Activated T-helper 1 cell treated with anti-CD3 and anti-CD28 coated beads, Interleukin-2, amount 50 U/mL, for 16 hours (primary cell): Measurements from ENCODE around the gene TBC1D20.
"Not testable (repeated sequence)": the region's sequence is repeated elsewhere in the genome, so short reads cannot be mapped to it uniquely, and the experiment has no call there.

Experiments used
- DNase-seq, 2 donors: peaks; one replicate each; pipeline ENCODE4 v3.0.0-alpha.2; 2020; ENCODE audit warnings: low read depth in 1 of 2, low spot score in 1 of 2

Gene TBC1D20, protein sequence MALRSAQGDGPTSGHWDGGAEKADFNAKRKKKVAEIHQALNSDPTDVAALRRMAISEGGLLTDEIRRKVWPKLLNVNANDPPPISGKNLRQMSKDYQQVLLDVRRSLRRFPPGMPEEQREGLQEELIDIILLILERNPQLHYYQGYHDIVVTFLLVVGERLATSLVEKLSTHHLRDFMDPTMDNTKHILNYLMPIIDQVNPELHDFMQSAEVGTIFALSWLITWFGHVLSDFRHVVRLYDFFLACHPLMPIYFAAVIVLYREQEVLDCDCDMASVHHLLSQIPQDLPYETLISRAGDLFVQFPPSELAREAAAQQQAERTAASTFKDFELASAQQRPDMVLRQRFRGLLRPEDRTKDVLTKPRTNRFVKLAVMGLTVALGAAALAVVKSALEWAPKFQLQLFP

GRCh38 chr20:462199-462991 is at the start of gene TBC1D20:
TSS of gene TBC1D20 (minus strand) at chr20:462533. CDS start at chr20:462405, 128 bp downstream.
- peak; percentile 64 to 79 for DNase-seq

DNA sequence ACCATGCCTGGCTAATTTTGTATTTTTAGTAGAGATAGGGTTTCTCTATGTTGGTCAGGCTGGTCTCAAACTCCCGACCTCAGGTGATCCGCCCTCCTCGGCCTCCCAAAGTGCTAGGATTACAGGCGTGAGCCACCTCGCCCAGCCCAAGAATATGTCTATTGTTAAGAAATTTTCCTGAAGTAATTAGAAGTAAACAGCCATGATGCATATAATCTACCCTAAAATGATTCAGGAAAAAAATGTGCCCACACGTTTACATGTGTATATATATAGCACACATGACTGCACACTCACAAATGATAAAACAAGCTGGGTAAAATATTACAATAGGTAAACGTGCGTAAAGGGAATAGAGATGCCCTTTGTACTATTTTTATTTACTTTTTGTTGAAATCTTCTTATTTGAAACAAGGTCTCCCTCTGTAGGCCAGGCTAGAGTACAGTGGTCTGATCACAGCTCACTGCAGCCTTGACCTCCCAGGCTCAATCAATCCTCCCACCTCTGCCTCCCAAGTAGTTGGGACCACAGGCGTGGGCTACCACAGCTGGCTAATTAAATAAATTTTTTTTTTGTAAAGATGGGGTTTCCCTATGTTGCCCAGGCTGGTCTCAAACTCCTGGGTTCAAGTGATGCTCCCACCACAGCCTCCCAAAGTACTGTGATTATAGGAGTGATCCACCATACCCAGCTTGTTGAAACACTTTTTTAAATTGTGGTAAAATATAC is 48.2 kb upstream of the TBC1D20 start:
- DNase-seq: not testable (repeated sequence)

- not testable (repeated sequence) for DNase-seq
These were observed 46.0 kb upstream of the TBC1D20 start for GRCh38 chr20:508364-508787.

DNA sequence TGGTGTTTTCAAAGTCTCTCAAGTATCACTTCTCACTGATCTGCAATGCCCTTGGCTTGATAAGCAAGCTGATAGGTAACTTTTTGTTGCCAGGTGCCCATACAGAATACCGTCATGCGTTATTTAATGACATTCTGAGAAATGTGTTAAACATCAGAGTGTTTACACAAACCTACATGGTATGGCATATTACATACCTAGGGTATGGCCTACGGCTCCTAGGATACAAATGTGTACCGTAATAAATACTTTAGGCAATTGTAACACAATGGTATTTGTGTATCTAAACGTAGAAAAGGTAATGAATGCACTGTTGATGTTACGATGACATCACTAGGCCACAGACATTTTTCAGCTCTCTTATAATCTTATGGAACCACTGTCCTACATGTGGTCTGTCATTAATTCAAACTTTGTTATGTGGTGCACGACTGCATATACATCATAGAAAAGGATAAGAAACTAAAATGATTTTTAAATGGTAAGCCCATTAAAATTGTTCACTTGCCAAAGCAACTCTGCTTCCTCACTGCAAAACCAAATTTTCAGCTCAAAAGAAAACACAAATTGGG is 45.5 kb upstream of the TBC1D20 start:
- DNase-seq: no peak

DNA sequence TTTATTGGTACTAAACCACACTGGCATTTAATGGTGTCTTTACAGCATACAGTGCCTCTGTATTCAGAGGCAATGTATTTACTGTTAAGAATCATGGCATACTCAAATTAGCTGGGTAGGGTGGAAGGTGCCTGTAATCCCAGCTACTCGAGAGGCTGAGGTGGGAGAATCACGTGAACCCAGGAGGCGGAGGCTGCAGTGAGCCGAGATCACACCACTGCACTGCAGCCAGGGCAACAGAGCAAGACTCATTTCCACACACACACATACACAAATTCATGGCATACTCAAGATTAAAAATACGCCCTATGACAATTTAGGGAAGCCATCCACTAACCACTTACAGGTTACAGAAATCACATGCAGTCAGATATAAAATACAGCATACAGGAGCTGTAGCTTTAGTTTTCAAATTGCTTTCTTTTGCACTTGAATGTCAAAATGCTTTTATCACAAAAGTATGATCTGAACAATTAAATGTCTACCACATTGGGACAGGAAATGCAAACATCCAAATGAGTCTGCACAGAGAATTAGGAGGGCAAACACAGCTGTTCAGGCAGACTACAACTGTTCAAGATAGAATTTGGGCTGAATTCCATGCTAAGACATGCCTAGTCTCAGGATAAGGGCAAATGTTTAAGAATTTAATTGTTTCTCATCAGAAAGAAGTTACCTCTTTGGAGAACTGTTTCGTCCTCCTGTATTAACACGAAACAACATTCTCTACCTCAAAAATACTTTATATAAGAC is 44.8 kb upstream of the TBC1D20 start:
- no peak for DNase-seq

GRCh38 chr20:504632-505075 is 42.3 kb upstream of the TBC1D20 start:
- no peak for DNase-seq

DNA sequence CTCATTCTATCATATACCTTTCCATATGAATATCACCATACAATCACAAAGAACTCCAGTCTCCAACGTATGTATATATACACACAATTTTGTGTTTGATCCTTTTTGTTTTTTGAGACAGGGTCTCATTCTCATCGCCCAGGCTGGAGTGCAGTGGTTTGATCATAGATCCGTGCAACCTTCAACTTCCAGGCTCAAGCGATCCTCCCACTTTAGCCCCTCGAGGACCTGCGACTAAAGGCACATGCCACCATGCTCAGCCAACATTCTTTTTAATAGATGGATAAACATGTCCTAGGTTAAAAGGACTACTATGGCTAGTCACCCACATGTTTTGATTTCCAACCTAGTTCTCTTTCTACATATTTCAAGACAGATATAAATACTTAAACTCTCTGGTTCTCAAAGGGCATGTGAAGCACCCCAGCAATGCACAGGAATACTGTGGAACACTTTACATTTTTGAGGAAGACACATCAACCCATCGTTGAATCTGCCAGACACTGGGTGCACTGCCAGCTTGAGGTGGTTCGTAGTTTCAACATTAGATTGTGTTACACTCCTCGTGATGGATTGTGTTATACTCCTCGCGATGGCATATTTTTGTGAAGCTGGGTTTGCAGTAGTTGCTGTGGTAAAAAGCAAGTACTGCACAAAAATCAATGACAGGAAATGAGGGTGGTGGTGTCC is 40.9 kb upstream of the TBC1D20 start:
- no peak for DNase-seq

DNA sequence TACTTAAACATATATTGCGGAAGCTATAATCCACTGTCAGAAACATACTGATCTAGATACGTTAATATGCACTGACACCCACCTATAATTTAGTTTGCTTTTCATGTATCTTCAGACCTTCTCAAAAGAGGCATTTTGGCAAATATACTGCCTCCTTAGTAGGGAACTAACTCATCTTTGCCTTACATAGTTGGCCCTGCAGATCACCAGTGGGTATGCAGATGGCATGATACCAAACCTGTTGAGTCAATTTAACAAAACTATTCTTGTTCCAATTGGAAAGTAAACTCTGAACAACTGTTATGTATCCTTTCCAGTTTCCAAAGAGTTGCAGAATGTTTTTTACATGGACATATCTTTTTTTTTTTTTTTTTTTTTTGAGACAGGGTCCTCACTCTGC is 35.6 kb upstream of the TBC1D20 start:
- no peak for DNase-seq

DNA sequence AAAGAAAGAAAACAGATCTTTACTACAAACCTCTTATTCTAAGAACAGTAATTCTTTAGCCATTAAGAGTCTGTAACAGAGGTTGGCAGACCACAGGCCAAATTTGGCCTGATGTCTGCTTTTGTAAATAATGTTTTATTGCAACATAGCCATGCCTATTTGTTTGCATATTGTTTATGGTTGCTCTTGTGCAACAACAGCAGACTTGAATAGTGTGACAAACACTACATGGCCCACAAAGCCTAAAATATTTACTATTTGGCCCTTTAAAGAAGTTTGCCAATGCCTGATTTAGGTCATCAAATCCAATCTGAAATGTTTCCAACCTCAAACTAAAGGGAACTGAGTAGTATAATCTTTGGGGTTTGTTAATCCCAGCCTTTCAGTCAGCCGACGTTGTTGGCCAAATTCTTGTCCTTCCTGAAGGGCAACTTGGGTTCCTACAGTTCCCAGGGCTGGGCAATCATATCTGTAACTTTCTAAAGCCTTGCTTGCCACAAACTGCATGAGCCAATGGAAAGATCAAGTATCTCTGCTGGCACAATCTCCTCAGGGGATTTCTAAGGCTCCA is 33.9 kb upstream of the TBC1D20 start:
- DNase-seq: no peak

- no peak for DNase-seq
These were observed 29.8 kb upstream of the TBC1D20 start for GRCh38 chr20:492159-492558.

GRCh38 chr20:487655-488054 is 25.3 kb upstream of the TBC1D20 start:
- no peak for DNase-seq

DNA sequence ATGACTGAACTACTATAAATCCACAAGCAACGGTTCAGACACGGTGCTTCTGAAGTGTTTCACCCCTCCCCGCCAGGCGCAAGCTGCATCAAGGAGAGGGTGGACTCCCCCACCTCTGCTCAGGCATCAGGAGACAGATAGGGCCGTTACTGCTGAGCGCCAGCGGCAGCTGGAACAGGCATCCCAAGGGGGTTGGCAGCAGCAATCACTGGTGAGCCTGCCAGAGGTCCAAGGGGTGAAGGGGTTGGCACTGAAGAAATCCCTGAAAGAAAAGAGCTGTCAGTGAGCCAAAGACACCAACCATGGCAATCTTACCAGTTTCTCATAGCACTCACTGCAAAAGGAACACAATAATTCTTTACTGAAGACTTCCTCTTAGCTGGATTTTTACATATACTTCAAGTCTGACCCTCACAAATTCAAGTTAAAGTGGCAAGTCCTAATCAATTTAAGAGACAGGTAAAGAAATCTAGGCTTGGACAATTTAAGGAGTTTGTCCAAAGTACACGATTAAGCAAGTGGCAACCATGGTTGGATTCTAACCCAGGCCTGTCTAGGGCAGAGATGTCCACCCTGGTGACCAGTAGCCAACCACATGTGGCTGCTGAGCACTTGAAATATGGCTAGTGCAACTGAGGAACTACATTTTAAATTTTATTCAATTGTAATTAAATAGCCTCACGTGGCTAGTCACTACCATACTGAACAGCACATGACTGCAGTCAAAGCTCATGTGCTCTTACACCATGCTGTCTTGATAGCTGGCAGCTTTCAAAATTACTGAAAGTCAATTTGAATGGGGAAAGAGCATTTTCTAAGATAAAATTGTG is 21.7 kb upstream of the TBC1D20 start:
- DNase-seq: no peak

DNA sequence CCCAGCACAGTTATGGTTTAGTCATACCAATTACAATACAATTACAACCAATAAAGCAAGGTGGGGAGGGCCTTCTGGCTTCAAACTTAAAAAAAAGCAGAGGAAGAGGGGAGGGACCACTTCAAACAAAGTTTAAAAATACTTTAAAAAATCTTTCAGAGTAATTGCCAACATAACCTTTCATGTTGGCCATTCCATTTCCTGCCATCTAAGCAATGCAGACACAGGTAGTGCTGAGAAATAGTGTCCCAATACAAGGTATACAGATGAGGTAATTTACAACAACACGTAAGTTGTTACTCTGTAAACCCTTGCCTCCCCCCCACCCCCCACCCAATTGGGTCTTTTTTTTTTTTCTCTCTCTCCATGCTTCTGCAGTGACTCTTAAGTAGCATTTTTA is 18.8 kb upstream of the TBC1D20 start:
- DNase-seq: no peak

DNA sequence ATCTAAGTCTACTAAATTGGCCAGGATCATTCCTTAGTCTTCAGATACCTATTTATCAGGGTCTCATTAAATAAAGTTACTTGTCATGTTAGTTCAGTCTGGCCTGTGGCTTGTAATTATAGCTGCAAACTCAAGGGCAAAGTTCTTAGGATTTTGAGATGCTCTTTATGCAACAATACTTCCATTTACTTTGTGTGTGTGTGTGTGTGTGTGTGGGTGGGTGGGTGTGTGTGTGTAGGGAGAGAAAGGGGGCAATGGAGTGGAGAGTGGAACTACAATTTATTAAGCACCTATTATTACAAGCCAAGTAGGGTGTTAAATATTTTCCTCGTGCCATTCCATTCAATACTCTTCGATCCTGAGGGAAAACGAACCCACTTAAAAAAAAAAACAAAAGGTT is 17.7 kb upstream of the TBC1D20 start:
- DNase-seq: no peak

- DNase-seq: no peak
These were observed 17.2 kb upstream of the TBC1D20 start for GRCh38 chr20:479487-479886.

DNA sequence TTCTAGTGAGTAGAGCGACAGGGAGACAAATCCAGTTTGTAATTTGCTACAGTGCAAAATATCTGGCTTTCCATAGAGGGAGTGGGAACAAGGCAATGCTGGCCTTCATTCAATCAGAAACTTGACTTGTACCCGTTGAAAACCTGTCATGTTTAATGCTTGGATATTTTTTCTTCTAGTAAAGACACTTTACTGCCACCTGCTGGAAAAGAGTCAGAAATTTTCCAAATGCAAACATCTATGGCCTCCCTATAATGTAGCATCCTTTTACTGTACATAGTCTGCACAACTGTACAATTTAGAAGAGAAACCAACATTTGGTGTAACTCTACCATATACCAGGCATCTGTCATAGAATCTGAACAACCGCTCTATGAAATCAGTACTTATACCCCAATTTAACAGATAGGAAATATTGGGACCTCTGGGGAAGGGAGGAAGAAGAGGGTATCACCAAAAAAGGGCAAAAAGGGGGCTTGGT is 16.7 kb upstream of the TBC1D20 start:
- DNase-seq: no peak

- DNase-seq: no peak
These were observed 15.9 kb upstream of the TBC1D20 start for GRCh38 chr20:478010-478948.
